Colonic mucosa (tissue), 4 donors: ENCODE measurements around the gene SLC16A2. TPM values are rescaled to one million over a fixed set of nuclear protein-coding genes. Genes with fewer than 3 reads are reported as not detected.

Source experiments
- DNase-seq: peaks from one replicate; pipeline ENCODE4 v3.0.0-alpha.2; 2020
- H3K27ac ChIP-seq: fragments of 200-600 bp; one replicate; pipeline ENCODE4 v1.8.0; 2021
- H3K27me3 ChIP-seq: fragments of 200-600 bp; one replicate; pipeline ENCODE4 v1.8.0; 2021
- H3K36me3 ChIP-seq: fragments of 200-600 bp; one replicate; pipeline ENCODE4 v1.8.0; 2021
- H3K4me1 ChIP-seq: fragments of 200-600 bp; one replicate; pipeline ENCODE4 v1.8.0; 2021; ENCODE audit warnings: mild to moderate bottlenecking
- H3K4me3 ChIP-seq: fragments of 200-600 bp; one replicate; pipeline ENCODE4 v1.8.0; 2021
- H3K9ac ChIP-seq, 2 donors: one replicate each; pipeline ENCODE4 v1.7.0; 2013; ENCODE audit warnings: control low read depth in 2 of 2, low read depth in 2 of 2, low read length in 2 of 2
- H3K9me3 ChIP-seq: fragments of 200-600 bp; one replicate; pipeline ENCODE4 v1.8.0; 2021
- intact Hi-C: fragments of 100-400 bp; cut with DNase I; formaldehyde crosslinking; loops from one replicate; pipeline ENCODE4 v1.14.1; 2022
- total RNA-seq, 2 donors: library from RNA; stranded (reverse); fragmentation: NEBNext Ultra II Directional in 1 of 2; extraction: Animal tissue kit (Norgen Biotek cat#: 25700) in 1 of 2; gene quantifications; one replicate each; pipeline ENCODE4 v1.2.1, GENCODE V29; 2021
- TF ChIP-seq, protein P1 (sequence below): fragments of 200-600 bp; IDR thresholded peaks from one replicate; pipeline ENCODE4 v1.8.0; 2022; ENCODE audit warnings: antibody characterized with exemption, mild to moderate bottlenecking
- donor health status: healthy.
- donor health status: DM: no; HTN: no; CAD: no.
- donor health status: DM: no; HTN: no; CAD: no.

Gene SLC16A2
- 1 to 10 TPM; 1.3 to 2.9 TPM for total RNA-seq

- H3K27ac ChIP-seq: peak within 1 kb of the TSS; percentile 74
- H3K4me1 ChIP-seq: no peaks in the 10 kb centered on the region
- peaks cover 12% of the 10 kb centered on the region for H3K27me3 ChIP-seq
- H3K9ac ChIP-seq: peak within 1 kb of the TSS in 1 of 2 donors; percentile 60
- peak; percentile 44 for DNase-seq
- no peaks in the 10 kb centered on the region for H3K9me3 ChIP-seq
- TF ChIP-seq, protein P1, sequence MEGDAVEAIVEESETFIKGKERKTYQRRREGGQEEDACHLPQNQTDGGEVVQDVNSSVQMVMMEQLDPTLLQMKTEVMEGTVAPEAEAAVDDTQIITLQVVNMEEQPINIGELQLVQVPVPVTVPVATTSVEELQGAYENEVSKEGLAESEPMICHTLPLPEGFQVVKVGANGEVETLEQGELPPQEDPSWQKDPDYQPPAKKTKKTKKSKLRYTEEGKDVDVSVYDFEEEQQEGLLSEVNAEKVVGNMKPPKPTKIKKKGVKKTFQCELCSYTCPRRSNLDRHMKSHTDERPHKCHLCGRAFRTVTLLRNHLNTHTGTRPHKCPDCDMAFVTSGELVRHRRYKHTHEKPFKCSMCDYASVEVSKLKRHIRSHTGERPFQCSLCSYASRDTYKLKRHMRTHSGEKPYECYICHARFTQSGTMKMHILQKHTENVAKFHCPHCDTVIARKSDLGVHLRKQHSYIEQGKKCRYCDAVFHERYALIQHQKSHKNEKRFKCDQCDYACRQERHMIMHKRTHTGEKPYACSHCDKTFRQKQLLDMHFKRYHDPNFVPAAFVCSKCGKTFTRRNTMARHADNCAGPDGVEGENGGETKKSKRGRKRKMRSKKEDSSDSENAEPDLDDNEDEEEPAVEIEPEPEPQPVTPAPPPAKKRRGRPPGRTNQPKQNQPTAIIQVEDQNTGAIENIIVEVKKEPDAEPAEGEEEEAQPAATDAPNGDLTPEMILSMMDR: no peak
- H3K4me3 ChIP-seq: peak within 1 kb of the TSS; percentile 36
- intact Hi-C loops: no loop called here
- H3K36me3 ChIP-seq: no peaks in the 10 kb centered on the region
These were observed at the start of gene SLC16A2 for GRCh38 chrX:74421036-74421739. Gene SLC16A2 (plus strand): TSS chrX:74421493. CDS start chrX:74421638, 145 bp downstream.

DNA sequence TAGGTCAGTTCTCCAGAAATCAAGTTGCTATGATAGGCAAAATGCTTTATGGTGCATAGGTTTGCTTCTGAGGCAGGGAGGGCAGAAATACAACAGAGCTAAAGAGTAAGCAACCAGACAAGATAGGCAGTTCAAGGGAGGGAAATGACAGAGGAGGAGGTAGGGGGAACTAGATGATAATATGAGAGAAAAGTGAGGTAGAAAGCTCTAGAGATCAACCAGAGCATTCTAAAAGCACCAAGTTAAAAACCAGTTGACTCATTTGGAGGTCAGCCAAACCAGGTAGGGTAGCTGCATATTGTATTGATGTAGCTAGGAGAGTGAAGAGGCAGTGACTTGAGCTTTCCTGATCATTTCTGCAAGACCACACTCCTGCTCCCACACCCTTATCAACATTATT, 49.0 kb upstream of the SLC16A2 start:
- Histone ChIP-seq H3K27ac (no peak overlapping the region), H3K9me3 (no peaks in the 10 kb centered on the region), H3K27me3 (no peaks in the 10 kb centered on the region), H3K4me1 (no peaks in the 10 kb centered on the region), H3K9ac (no peak overlapping the region), H3K4me3 (no peak overlapping the region), H3K36me3 (no peaks in the 10 kb centered on the region)
- DNase-seq: no peak
- intact Hi-C loops: no loop called here
- TF ChIP-seq, protein P1: no peak

- TF ChIP-seq, protein P1: no peak
- Histone ChIP-seq H3K9ac (no peak overlapping the region), H3K4me3 (no peak overlapping the region), H3K9me3 (no peaks in the 10 kb centered on the region), H3K27ac (no peak overlapping the region), H3K36me3 (no peaks in the 10 kb centered on the region), H3K27me3 (no peaks in the 10 kb centered on the region), H3K4me1 (no peaks in the 10 kb centered on the region)
- no peak for DNase-seq
- intact Hi-C loops: no loop called here
These were observed 44.0 kb upstream of the SLC16A2 start for GRCh38 chrX:74377282-74377681.

- Histone ChIP-seq H3K9me3 (no peaks in the 10 kb centered on the region), H3K4me3 (no peak overlapping the region), H3K4me1 (no peaks in the 10 kb centered on the region), H3K27me3 (no peaks in the 10 kb centered on the region), H3K27ac (no peak overlapping the region), H3K9ac (no peak overlapping the region), H3K36me3 (no peaks in the 10 kb centered on the region)
- TF ChIP-seq, protein P1: peak; percentile 80
- peak; percentile 75 for DNase-seq
- intact Hi-C loops: loop anchor here (10.0 kb wide), 1 partner anchor 1222 kb away; no protein-coding TSS in a partner anchor
These were observed 38.7 kb upstream of the SLC16A2 start for GRCh38 chrX:74382613-74383012.

GRCh38 chrX:74383611-74384010, 37.7 kb upstream of the SLC16A2 start:
- intact Hi-C loops: loop anchor here (2.0 to 10.0 kb wide), 2 partner anchors 167 to 1221 kb away; no protein-coding TSS in a partner anchor
- Histone ChIP-seq H3K27ac (no peak overlapping the region), H3K4me1 (no peaks in the 10 kb centered on the region), H3K36me3 (no peaks in the 10 kb centered on the region), H3K4me3 (no peak overlapping the region), H3K27me3 (no peaks in the 10 kb centered on the region), H3K9ac (no peak overlapping the region), H3K9me3 (no peaks in the 10 kb centered on the region)
- TF ChIP-seq, protein P1: peak; percentile 22
- peak; percentile 18 for DNase-seq
